ENCODE results near the gene LEMD2. TPM values are rescaled to one million over a fixed set of nuclear protein-coding genes. Genes with fewer than 3 reads are reported as not detected.

Gene LEMD2
- total RNA-seq, 4 donors from 2014 or later = 31.0 to 83.3 (median 37.6) TPM

GRCh38 chr6:33822575-33823395, 33.9 kb upstream of the LEMD2 start:
- Histone ChIP-seq H3K27me3 (no peaks in the 10 kb centered on the region), H3K4me1 (peaks cover 0 to 5% of the 10 kb centered on the region in 2 donors), H3K27ac (no peak overlapping the region), H3K4me3 (no peak overlapping the region), H3K36me3 (no peaks in the 10 kb centered on the region), H3K9me3 (no peaks in the 10 kb centered on the region)
- TF ChIP-seq POLR2A (IDR thresholded peaks at IDR 0.05) (no peak), CTCF (IDR thresholded peaks at IDR 0.05) (no peak)
- intact Hi-C loops (cut with DNase I; ENCODE audit: low total_unique reads) = no loop called here
- no peak for DNase-seq

GRCh38 chr6:33820784-33821520, 32.0 kb upstream of the LEMD2 start:
- Histone ChIP-seq H3K4me1 (peaks cover 0 to 5% of the 10 kb centered on the region in 2 donors), H3K9me3 (no peaks in the 10 kb centered on the region), H3K4me3 (no peak overlapping the region), H3K27me3 (no peaks in the 10 kb centered on the region), H3K36me3 (no peaks in the 10 kb centered on the region), H3K27ac (no peak overlapping the region)
- intact Hi-C loops (cut with DNase I; ENCODE audit: low total_unique reads) = no loop called here
- no peak for TF ChIP-seq CTCF (IDR thresholded peaks at IDR 0.05)
- TF ChIP-seq POLR2A (IDR thresholded peaks at IDR 0.05) = no peak
- no peak for DNase-seq

GRCh38 chr6:33820243-33820642, 31.3 kb upstream of the LEMD2 start:
- Histone ChIP-seq H3K27ac (no peak overlapping the region), H3K4me3 (no peak overlapping the region), H3K4me1 (peaks cover 0 to 5% of the 10 kb centered on the region in 2 donors), H3K27me3 (no peaks in the 10 kb centered on the region), H3K9me3 (no peaks in the 10 kb centered on the region), H3K36me3 (no peaks in the 10 kb centered on the region)
- no peak for TF ChIP-seq POLR2A (IDR thresholded peaks at IDR 0.05)
- intact Hi-C loops (cut with DNase I; ENCODE audit: low total_unique reads) = no loop called here
- DNase-seq = no peak

GRCh38 chr6:33819021-33819420, 30.1 kb upstream of the LEMD2 start:
- no peaks in the 10 kb centered on the region for H3K27me3 ChIP-seq
- H3K27ac ChIP-seq = no peak overlapping the region
- H3K4me3 ChIP-seq = no peak overlapping the region
- H3K36me3 ChIP-seq = no peaks in the 10 kb centered on the region
- intact Hi-C loops (cut with DNase I; ENCODE audit: low total_unique reads) = no loop called here
- no peak for TF ChIP-seq CTCF (IDR thresholded peaks at IDR 0.05)
- TF ChIP-seq POLR2A (IDR thresholded peaks at IDR 0.05) = no peak
- no peaks in the 10 kb centered on the region for H3K9me3 ChIP-seq
- DNase-seq = no peak
- H3K4me1 ChIP-seq = no peaks in the 10 kb centered on the region

- intact Hi-C loops (cut with DNase I; ENCODE audit: low total_unique reads) = no loop called here
- Histone ChIP-seq H3K27ac (no peak overlapping the region), H3K9me3 (no peaks in the 10 kb centered on the region), H3K4me3 (no peak overlapping the region), H3K27me3 (peaks cover 0 to 3% of the 10 kb centered on the region in 2 donors), H3K36me3 (no peaks in the 10 kb centered on the region), H3K4me1 (no peaks in the 10 kb centered on the region)
- DNase-seq = no peak
- TF ChIP-seq CTCF (IDR thresholded peaks at IDR 0.05) (no peak), POLR2A (IDR thresholded peaks at IDR 0.05) (no peak)
Observed at GRCh38 chr6:33818293-33818692, 29.4 kb upstream of the LEMD2 start.
